Mesothelial cell of epicardium (in vitro differentiated cells): Measurements from ENCODE around the gene ZPR1. TPM values are rescaled to one million over a fixed set of nuclear protein-coding genes. Genes with fewer than 3 reads are reported as not detected.

Experiments used
- DNase-seq, 2 experiments: peaks; one replicate each; pipeline ENCODE4 v3.0.0; 2021; ENCODE audit warnings: low spot score in 2 of 2; ENCODE audit not compliant: unreplicated experiment in 2 of 2
- H3K27ac Mint-ChIP-seq: 2 replicates; pipeline ENCODE4 v1.8.0; 2021; ENCODE audit warnings: mixed read lengths
- H3K27me3 Mint-ChIP-seq: 2 replicates; pipeline ENCODE4 v1.8.0; 2021; ENCODE audit warnings: low read depth, mixed read lengths
- H3K36me3 Mint-ChIP-seq: 2 replicates; pipeline ENCODE4 v1.8.0; 2021; ENCODE audit warnings: mixed read lengths
- H3K4me1 Mint-ChIP-seq: 2 replicates; pipeline ENCODE4 v1.8.0; 2021; ENCODE audit warnings: mixed read lengths
- H3K4me3 Mint-ChIP-seq: 2 replicates; pipeline ENCODE4 v1.8.0; 2021; ENCODE audit warnings: mild to moderate bottlenecking, moderate library complexity, mixed read lengths
- H3K9me3 Mint-ChIP-seq: 2 replicates; pipeline ENCODE4 v1.8.0; 2021; ENCODE audit warnings: mixed read lengths
- CTCF ChIP-seq: fragments of 200-600 bp; sonication (generic); IDR thresholded peaks from one replicate; pipeline ENCODE4 v1.5.0; 2021; ENCODE audit warnings: antibody characterized with exemption; ENCODE audit not compliant: unreplicated experiment
- total RNA-seq: library from RNA; stranded (reverse); gene quantifications from 3 replicates; pipeline ENCODE4 v1.2.1, GENCODE V29; 2021

ZPR1 gene
- total RNA-seq, 1 donor from 2014 or later: 40.9 TPM

- Mint-ChIP-seq H3K36me3 (peaks cover 32% of the 10 kb centered on the region), H3K27me3 (no peaks in the 10 kb centered on the region), H3K9me3 (no peaks in the 10 kb centered on the region), H3K4me3 (no peak overlapping the region), H3K27ac (no peak overlapping the region), H3K4me1 (peaks cover 11% of the 10 kb centered on the region)
- no peak for DNase-seq
- TF ChIP-seq CTCF: no peak
These were observed 10.8 kb downstream of the ZPR1 start for GRCh38 chr11:116777056-116777455.

GRCh38 chr11:116776522-116776984 is 11.3 kb downstream of the ZPR1 start:
- TF ChIP-seq CTCF: no peak
- no peak overlapping the region for H3K4me3 Mint-ChIP-seq
- peaks cover 16% of the 10 kb centered on the region for H3K4me1 Mint-ChIP-seq
- DNase-seq: no peak
- H3K36me3 Mint-ChIP-seq: peaks cover 30% of the 10 kb centered on the region
- no peak overlapping the region for H3K27ac Mint-ChIP-seq
- H3K27me3 Mint-ChIP-seq: no peaks in the 10 kb centered on the region
- H3K9me3 Mint-ChIP-seq: no peaks in the 10 kb centered on the region

GRCh38 chr11:116775975-116776374 is 11.8 kb downstream of the ZPR1 start:
- no peak overlapping the region for H3K27ac Mint-ChIP-seq
- no peaks in the 10 kb centered on the region for H3K27me3 Mint-ChIP-seq
- peaks cover 21% of the 10 kb centered on the region for H3K4me1 Mint-ChIP-seq
- no peak for TF ChIP-seq CTCF
- DNase-seq: no peak
- H3K36me3 Mint-ChIP-seq: peaks cover 25% of the 10 kb centered on the region
- H3K9me3 Mint-ChIP-seq: no peaks in the 10 kb centered on the region
- no peak overlapping the region for H3K4me3 Mint-ChIP-seq

- Mint-ChIP-seq H3K27me3 (no peaks in the 10 kb centered on the region), H3K36me3 (peaks cover 24% of the 10 kb centered on the region), H3K4me1 (peaks cover 24% of the 10 kb centered on the region), H3K27ac (no peak overlapping the region), H3K4me3 (no peak overlapping the region), H3K9me3 (no peaks in the 10 kb centered on the region)
- TF ChIP-seq CTCF: no peak
- DNase-seq: no peak
These were observed 13.2 kb downstream of the ZPR1 start for GRCh38 chr11:116774661-116775060.

- peaks cover 24% of the 10 kb centered on the region for H3K4me1 Mint-ChIP-seq
- H3K27ac Mint-ChIP-seq: peak overlapping the region; percentile 99
- DNase-seq: no peak
- peaks cover 13% of the 10 kb centered on the region for H3K36me3 Mint-ChIP-seq
- peak overlapping the region; percentile 97 for H3K4me3 Mint-ChIP-seq
- TF ChIP-seq CTCF: no peak
- no peaks in the 10 kb centered on the region for H3K27me3 Mint-ChIP-seq
- H3K9me3 Mint-ChIP-seq: no peaks in the 10 kb centered on the region
These were observed 14.4 kb downstream of the ZPR1 start for GRCh38 chr11:116773203-116774097.
